Fibroblast of villous mesenchyme (primary cell): Measurements from ENCODE around the gene RAB9A. TPM values are rescaled to one million over a fixed set of nuclear protein-coding genes. Genes with fewer than 3 reads are reported as not detected.
A peak's percentile ranks its signal among the peaks of the same experiment; 100 is the strongest.

Experiments used
- DNase-seq: peaks from one replicate; pipeline ENCODE4 v3.0.0-alpha.2; 2010; ENCODE audit warnings: low read depth
- H3K4me3 ChIP-seq: 2 replicates; pipeline ENCODE4 v1.5.1; 2011; ENCODE audit warnings: low read depth, mild to moderate bottlenecking, low read length
- CTCF ChIP-seq: IDR thresholded peaks from 2 replicates; pipeline ENCODE4 v1.5.1; 2012; ENCODE audit warnings: low read depth, mild to moderate bottlenecking, low read length; ENCODE audit not compliant: insufficient read depth
- total RNA-seq: library from RNA; depleted of rRNA; stranded (reverse); fragments of >200 nt; gene quantifications from 2 replicates; pipeline ENCODE4 v1.2.3, GENCODE V29; 2012

RAB9A gene
- total RNA-seq, 1 donor: 63.0 TPM

DNA sequence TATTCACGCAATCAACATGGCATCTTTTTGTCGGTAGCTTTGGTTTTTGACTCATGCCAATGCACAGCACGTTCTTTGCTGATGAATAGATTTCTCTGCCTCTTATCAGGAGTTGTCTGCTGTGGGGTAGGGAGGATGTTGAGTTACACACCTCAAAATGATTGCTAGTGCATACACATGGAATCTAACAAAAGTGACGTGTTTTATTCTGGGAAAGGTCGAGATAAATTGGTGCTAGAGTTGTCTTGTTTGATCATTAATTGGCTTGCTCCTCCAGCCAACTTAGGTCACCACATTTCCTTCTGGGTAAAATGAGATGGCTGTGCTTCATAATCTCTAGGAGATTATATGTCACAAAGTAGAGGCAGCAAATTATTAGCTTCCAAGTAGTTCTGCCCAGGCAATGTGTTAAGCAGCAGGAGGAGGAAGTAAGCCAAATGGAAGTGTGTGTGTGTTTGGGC lies 3.9 kb downstream of the RAB9A start:
- no peak for DNase-seq
- TF ChIP-seq CTCF: no peak
- peak overlapping the region; percentile 86 for H3K4me3 ChIP-seq

GRCh38 chrX:13693341-13693961 lies 4.5 kb downstream of the RAB9A start:
- TF ChIP-seq CTCF: no peak
- no peak for DNase-seq
- peak overlapping the region; percentile 29 for H3K4me3 ChIP-seq

- no peak for TF ChIP-seq CTCF
- no peak overlapping the region for H3K4me3 ChIP-seq
- DNase-seq: no peak
Measured at GRCh38 chrX:13694359-13694758, 5.4 kb downstream of the RAB9A start.

DNA sequence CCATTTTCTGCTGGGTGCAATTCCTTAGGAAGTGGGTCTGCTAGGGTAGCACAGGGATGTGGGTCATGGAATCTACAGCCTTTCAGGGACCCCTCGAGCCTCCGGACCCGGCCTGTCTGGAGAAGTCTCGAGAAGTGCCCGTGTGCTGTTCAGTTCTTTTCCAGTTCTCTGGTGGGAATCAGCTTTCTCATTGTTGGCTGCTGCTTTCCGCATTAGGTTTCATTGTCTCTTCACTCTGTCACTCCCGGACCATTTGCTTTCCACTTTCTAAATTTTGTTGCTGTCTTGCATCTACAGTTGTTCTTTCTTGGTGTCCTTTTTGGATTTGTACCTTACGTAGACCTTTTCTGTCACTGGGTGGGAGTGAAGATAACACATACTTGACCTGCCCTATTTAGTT lies 6.1 kb downstream of the RAB9A start:
- TF ChIP-seq CTCF: no peak
- H3K4me3 ChIP-seq: no peak overlapping the region
- DNase-seq: no peak

DNA sequence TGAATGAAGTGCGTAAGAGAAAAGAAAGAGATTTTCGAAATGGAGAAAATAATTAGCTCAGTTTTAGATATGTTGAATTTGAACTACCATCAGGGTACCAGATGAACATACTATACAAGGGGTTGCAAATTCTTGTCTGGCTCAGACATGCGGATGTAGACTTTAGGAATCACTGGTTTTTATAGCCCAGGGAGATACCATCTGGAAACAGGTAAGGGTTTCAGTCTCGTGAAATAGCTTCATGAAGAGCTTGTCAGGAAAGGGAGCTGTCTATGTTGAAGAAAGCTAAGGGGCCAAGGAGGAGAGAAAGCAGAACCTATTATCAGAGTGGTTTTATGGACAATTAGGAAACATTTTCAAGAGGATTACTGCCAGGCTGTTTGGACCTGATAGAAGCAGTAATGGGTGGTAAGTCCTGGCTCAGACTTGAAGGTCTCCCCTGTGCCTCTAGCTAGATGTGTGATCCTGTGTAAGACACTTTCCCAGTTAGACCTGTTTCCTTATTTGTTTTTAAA lies 6.7 kb downstream of the RAB9A start:
- no peak for TF ChIP-seq CTCF
- no peak overlapping the region for H3K4me3 ChIP-seq
- no peak for DNase-seq

- TF ChIP-seq CTCF: no peak
- no peak for DNase-seq
- H3K4me3 ChIP-seq: no peak overlapping the region
Measured at GRCh38 chrX:13697455-13697854, 8.5 kb downstream of the RAB9A start.

GRCh38 chrX:13697976-13698375 lies 9.0 kb downstream of the RAB9A start:
- H3K4me3 ChIP-seq: no peak overlapping the region
- TF ChIP-seq CTCF: no peak

More at GRCh38 chrX:13697976-13698375, 9.0 kb downstream of the RAB9A start:
- DNase-seq: no peak
